Stomach (tissue), 4 donors: ENCODE measurements around the gene OPRL1.

Experiments used
- EP300 ChIP-seq: sonication (generic); formaldehyde crosslinking; IDR thresholded peaks from one replicate; pipeline ENCODE4 v1.6.1; 2017; ENCODE audit warnings: antibody characterized with exemption
- POLR2A ChIP-seq, 4 donors: fragments of 450-650 bp; IDR thresholded peaks; one replicate each; pipeline ENCODE4 v1.6.1; 2016; ENCODE audit warnings: antibody characterized with exemption in 4 of 4, control low read depth in 2 of 4, mild to moderate bottlenecking in 1 of 4, moderate library complexity in 1 of 4
- POLR2AphosphoS5 ChIP-seq, 3 donors: sonication (generic); formaldehyde crosslinking; IDR thresholded peaks; one replicate each; pipeline ENCODE4 v1.6.1; 2016; ENCODE audit warnings: antibody characterized with exemption in 3 of 3
- TF ChIP-seq, protein P1 (sequence below), 7 experiments: fragments of 450-650 bp in 4 of 7; fragments of 200-600 bp in 3 of 7; sonication (generic) in 3 of 7; IDR thresholded peaks; one replicate each; pipeline ENCODE4 v1.5.1; 2016 to 2019; ENCODE audit warnings: antibody characterized with exemption in 7 of 7, control low read depth in 2 of 7, mild to moderate bottlenecking in 1 of 7

DNA sequence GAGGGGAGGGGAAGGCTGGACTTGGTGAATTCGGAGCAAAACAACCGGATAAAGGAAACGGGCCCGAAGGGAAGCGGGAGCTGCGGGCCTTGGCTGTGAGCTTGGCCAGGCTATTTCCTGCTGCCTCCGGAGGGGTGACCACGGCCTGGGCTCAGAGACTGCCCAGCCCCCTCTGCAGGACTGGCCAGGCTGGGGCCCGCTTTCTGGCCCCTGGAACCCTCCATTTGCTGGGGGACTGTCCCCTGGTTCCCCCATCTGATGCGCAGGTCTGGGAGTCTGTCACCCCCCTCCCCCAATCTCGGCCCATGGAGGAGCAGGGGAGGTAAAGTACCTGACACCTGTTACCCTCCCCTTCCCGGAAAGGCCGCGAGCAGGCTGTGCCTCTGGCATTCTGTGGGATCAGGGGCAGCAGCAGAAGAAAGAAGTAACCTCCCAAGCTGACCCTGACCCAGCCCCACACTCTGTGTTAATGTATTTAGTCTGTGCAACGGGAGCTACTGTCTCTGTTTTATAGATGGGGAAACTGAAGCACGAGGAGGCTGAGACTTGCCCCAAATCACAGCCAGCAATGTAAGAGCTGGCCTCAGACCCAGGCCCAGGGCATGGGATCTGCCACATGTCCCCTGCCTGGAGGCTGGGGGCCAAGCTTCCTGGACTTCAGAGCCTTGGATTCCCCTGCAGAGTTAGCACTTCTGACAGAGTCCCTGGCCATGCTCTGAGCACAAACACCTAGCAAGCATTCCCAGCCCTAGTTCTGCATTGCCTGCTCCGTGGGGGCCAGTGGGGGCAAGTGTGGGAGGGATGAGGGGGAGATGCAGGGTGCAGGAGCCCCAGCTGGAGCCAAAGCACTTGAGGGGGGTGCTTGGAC, 40.4 kb upstream of the OPRL1 start:
- TF ChIP-seq POLR2AphosphoS5 (IDR thresholded peaks at IDR 0.05) (no peak), POLR2A (IDR thresholded peaks at IDR 0.05) (no peak), EP300 (no peak)
- TF ChIP-seq, protein P1, sequence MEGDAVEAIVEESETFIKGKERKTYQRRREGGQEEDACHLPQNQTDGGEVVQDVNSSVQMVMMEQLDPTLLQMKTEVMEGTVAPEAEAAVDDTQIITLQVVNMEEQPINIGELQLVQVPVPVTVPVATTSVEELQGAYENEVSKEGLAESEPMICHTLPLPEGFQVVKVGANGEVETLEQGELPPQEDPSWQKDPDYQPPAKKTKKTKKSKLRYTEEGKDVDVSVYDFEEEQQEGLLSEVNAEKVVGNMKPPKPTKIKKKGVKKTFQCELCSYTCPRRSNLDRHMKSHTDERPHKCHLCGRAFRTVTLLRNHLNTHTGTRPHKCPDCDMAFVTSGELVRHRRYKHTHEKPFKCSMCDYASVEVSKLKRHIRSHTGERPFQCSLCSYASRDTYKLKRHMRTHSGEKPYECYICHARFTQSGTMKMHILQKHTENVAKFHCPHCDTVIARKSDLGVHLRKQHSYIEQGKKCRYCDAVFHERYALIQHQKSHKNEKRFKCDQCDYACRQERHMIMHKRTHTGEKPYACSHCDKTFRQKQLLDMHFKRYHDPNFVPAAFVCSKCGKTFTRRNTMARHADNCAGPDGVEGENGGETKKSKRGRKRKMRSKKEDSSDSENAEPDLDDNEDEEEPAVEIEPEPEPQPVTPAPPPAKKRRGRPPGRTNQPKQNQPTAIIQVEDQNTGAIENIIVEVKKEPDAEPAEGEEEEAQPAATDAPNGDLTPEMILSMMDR (IDR thresholded peaks at IDR 0.05), result no peak
